PC-3 (cell line): Measurements from ENCODE around the gene HNRNPU. TPM values are rescaled to one million over a fixed set of nuclear protein-coding genes. Genes with fewer than 3 reads are reported as not detected.

Experiments used
- ATAC-seq: fragments of 200-7000 bp; cut with Tn5 transposase; 2 replicates; pipeline ENCODE4 v1.9.1; 2020; ENCODE audit warnings: mild to moderate bottlenecking, moderate library complexity
- BruUV-seq: library from RNA; stranded (reverse); fragments of 400-500 nt; replicated peaks from 2 replicates; lab custom pipeline; 2021; lab: Mats Ljungman, UMichigan
- CTCF ChIA-PET: fragments of 300-600 bp; sonication (Branson Sonifier 250); formaldehyde crosslinking; loops from one replicate; lab custom pipeline; 2022; ENCODE audit warnings: antibody characterized with exemption; lab: Charles Lee
- POLR2A ChIA-PET: fragments of 300-600 bp; sonication (Branson Sonifier 250); formaldehyde crosslinking; loops from one replicate; lab custom pipeline; 2022; ENCODE audit warnings: antibody characterized with exemption; ENCODE audit not compliant: unreplicated experiment; lab: Charles Lee
- DNase-seq: peaks from one replicate; pipeline ENCODE4 v3.0.0-alpha.2; 2015
- H2AFZ ChIP-seq: fragments of 300-600 bp; sonication (generic); 2 replicates; pipeline ENCODE4 v1.6.0; 2016; ENCODE audit warnings: antibody characterized with exemption, low read length
- H3F3A ChIP-seq: fragments of 300-600 bp; sonication (generic); one replicate; pipeline ENCODE4 v1.6.0; 2017; ENCODE audit warnings: antibody characterized with exemption, low read length, control low read depth, mild to moderate bottlenecking; ENCODE audit not compliant: unreplicated experiment
- H3K27ac ChIP-seq: fragments of 300-600 bp; sonication (generic); 2 replicates; pipeline ENCODE4 v1.5.1; 2016; ENCODE audit warnings: mild to moderate bottlenecking, low read length
- H3K27me3 ChIP-seq: fragments of 300-600 bp; sonication (generic); 2 replicates; pipeline ENCODE4 v1.6.1; 2016; ENCODE audit warnings: low read length, mixed read lengths
- H3K36me3 ChIP-seq: fragments of 300-600 bp; sonication (generic); 2 replicates; pipeline ENCODE4 v1.6.1; 2016; ENCODE audit warnings: low read depth, mixed run types, low read length, mixed read lengths
- H3K4me1 ChIP-seq: fragments of 300-600 bp; sonication (generic); 2 replicates; pipeline ENCODE4 v1.5.1; 2016; ENCODE audit warnings: low read length; ENCODE audit not compliant: insufficient read depth
- H3K4me2 ChIP-seq: fragments of 300-600 bp; sonication (generic); 2 replicates; pipeline ENCODE4 v1.6.0; 2016; ENCODE audit warnings: low read length
- H3K4me3 ChIP-seq: fragments of 300-600 bp; sonication (generic); 2 replicates; pipeline ENCODE4 v1.5.1; 2016; ENCODE audit warnings: mild to moderate bottlenecking, low read length, mixed read lengths
- H3K79me2 ChIP-seq: fragments of 300-600 bp; sonication (generic); 2 replicates; pipeline ENCODE4 v1.6.1; 2017; ENCODE audit warnings: low read length, mixed read lengths
- H3K9ac ChIP-seq: fragments of 300-600 bp; sonication (generic); 2 replicates; pipeline ENCODE4 v1.6.0; 2016; ENCODE audit warnings: mild to moderate bottlenecking, low read length
- H3K9me2 ChIP-seq: fragments of 300-600 bp; sonication (generic); replicated peaks from 2 replicates; pipeline ENCODE4 v1.6.1; 2016; ENCODE audit warnings: mixed run types, low read length, mixed read lengths
- H3K9me3 ChIP-seq: fragments of 300-600 bp; sonication (generic); 2 replicates; pipeline ENCODE4 v1.6.1; 2016; ENCODE audit warnings: low read length, mixed read lengths
- H4K20me1 ChIP-seq: fragments of 300-600 bp; sonication (generic); 2 replicates; pipeline ENCODE4 v1.6.1; 2016; ENCODE audit warnings: low read length, mixed read lengths
- EZH2 ChIP-seq: fragments of 300-600 bp; sonication (generic); IDR thresholded peaks from one replicate; pipeline ENCODE4 v1.6.1; 2017; ENCODE audit warnings: antibody characterized with exemption, mild to moderate bottlenecking, low read length; ENCODE audit not compliant: unreplicated experiment
- EZH2phosphoT487 ChIP-seq: fragments of 300-600 bp; sonication (generic); IDR thresholded peaks from 2 replicates; pipeline ENCODE4 v1.6.1; 2018; ENCODE audit warnings: mild to moderate bottlenecking, antibody characterized with exemption, low read length, borderline replicate concordance
- intact Hi-C: fragments of 100-400 bp; cut with micrococcal nuclease; formaldehyde crosslinking; loops from 2 replicates; pipeline ENCODE4 v1.9.0; 2023
- total RNA-seq: library from RNA; depleted of rRNA; stranded (reverse); fragments of >200 nt; gene quantifications from 2 replicates; pipeline ENCODE4 v1.2.3, GENCODE V29; 2014
- TF ChIP-seq, protein P1 (sequence below): fragments of 300-600 bp; sonication (generic); conservative IDR thresholded peaks from 2 replicates; pipeline ENCODE4 v1.5.1; 2017; ENCODE audit warnings: antibody characterized with exemption, low read depth, mild to moderate bottlenecking, low read length

Gene HNRNPU
- total RNA-seq, 1 experiment from 2014 or later, result 431 TPM

DNA sequence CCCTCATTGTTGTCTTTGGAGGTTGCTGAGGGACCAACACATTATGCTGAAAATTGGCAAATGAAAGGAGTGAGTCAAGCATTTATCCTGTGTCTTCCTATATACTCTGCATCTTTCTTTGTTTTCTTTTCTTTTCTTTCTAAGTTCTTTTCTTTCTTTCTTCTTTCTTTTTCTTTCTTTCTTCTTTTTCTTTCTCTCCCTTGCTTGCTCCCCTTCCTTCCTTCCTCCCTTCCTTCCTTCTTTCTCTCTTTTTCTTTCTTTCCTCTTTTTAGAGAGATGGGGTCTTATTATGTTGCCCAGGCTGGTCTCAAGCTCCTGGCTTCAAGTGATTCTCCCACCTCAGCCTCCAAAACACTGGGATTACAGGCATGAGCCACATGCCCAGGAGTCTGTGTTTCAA, 57.2 kb downstream of the HNRNPU start:
- no peaks in the 10 kb centered on the region for H3K9me3 ChIP-seq
- no peak for ATAC-seq
- no peak overlapping the region for H3K9ac ChIP-seq
- no peaks in the 10 kb centered on the region for H3K4me1 ChIP-seq
- intact Hi-C loops, result no loop called here
- no peak overlapping the region for H3K27ac ChIP-seq
- no peaks in the 10 kb centered on the region for H4K20me1 ChIP-seq
- no peaks in the 10 kb centered on the region for H3K9me2 ChIP-seq
- no peak overlapping the region for H3K4me3 ChIP-seq
- ChIA-PET CTCF (no interaction called here), POLR2A (no interaction called here)
- H3K4me2 ChIP-seq, result no peak overlapping the region
- H3K79me2 ChIP-seq, result no peaks in the 10 kb centered on the region
- H3K27me3 ChIP-seq, result no peaks in the 10 kb centered on the region
- TF ChIP-seq, protein P1, sequence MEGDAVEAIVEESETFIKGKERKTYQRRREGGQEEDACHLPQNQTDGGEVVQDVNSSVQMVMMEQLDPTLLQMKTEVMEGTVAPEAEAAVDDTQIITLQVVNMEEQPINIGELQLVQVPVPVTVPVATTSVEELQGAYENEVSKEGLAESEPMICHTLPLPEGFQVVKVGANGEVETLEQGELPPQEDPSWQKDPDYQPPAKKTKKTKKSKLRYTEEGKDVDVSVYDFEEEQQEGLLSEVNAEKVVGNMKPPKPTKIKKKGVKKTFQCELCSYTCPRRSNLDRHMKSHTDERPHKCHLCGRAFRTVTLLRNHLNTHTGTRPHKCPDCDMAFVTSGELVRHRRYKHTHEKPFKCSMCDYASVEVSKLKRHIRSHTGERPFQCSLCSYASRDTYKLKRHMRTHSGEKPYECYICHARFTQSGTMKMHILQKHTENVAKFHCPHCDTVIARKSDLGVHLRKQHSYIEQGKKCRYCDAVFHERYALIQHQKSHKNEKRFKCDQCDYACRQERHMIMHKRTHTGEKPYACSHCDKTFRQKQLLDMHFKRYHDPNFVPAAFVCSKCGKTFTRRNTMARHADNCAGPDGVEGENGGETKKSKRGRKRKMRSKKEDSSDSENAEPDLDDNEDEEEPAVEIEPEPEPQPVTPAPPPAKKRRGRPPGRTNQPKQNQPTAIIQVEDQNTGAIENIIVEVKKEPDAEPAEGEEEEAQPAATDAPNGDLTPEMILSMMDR, result no peak
- TF ChIP-seq EZH2phosphoT487 (no peak), EZH2 (no peak)
- H2AFZ ChIP-seq, result no peak overlapping the region
- BruUV-seq, result no TSS peak
- H3K36me3 ChIP-seq, result no peaks in the 10 kb centered on the region
- no peak for DNase-seq
- no peaks in the 10 kb centered on the region for H3F3A ChIP-seq

DNA sequence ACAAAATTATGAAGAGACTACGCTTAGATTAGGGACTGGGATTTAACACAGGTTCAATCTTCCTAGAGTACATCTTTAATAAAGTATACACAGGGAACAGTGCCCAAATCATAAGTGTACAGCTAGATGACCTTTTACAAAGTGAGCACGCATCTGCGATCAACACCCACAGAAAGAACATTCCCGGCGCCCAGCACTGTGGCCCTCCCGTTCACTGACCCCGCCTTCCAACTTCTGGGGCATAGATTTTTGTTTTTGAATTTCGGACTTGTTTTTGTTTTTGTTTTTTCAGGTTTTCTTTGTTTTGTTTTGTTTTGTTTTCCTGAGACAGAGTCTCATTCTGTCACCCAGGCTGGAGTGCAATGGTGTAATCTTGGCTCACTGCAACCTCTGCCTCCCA, 59.5 kb downstream of the HNRNPU start:
- Histone ChIP-seq H2AFZ (no peak overlapping the region), H3K4me3 (no peak overlapping the region), H3K27me3 (no peaks in the 10 kb centered on the region), H3K4me1 (peaks cover 7% of the 10 kb centered on the region; the same call in 1 of the 2 replicates), H3F3A (no peaks in the 10 kb centered on the region), H3K4me2 (no peak overlapping the region), H3K9ac (no peak overlapping the region), H3K9me3 (no peaks in the 10 kb centered on the region), H3K36me3 (no peaks in the 10 kb centered on the region), H4K20me1 (no peaks in the 10 kb centered on the region), H3K27ac (no peak overlapping the region), H3K79me2 (no peaks in the 10 kb centered on the region), H3K9me2 (no peaks in the 10 kb centered on the region)
- CTCF ChIA-PET, result no interaction called here
- POLR2A ChIA-PET, result no interaction called here
- ATAC-seq, result no peak
- no TSS peak for BruUV-seq
- DNase-seq, result no peak
- intact Hi-C loops, result no loop called here
- TF ChIP-seq, protein P1, result no peak
- TF ChIP-seq EZH2 (no peak), EZH2phosphoT487 (no peak)

DNA sequence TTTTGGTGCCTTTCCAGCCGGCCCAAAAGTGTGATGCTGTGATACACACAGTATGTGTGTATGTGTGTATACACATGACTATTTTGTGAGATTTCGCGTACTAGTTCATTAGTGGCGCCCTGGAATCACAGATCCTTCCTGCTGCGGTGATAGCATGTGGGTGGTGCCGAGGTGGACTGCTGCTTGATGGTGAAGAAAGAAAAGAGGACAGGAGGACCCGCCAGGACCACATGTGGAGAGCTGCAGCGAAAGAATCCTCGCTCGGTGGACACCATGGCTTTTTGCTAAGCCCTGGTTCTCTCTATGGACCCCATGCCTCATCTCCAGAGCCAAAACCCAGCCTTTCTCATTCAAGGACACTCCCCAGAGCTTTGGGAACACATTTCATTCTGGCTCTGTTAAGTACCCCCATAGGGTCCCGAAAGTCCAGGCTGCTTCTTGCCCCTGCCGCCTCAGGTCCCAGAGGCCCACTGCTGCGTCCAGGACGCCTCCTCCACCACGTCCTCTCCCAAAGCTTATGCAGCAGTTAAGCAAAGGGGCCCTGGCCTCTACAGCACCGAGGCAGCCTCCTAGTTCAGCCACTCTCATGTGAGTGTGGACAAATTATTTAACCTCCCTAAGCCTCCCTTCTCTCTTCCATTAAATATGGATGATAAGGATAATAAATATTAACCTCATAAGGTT, 61.6 kb downstream of the HNRNPU start:
- Histone ChIP-seq H2AFZ (no peak overlapping the region), H3K27me3 (no peaks in the 10 kb centered on the region), H3K9ac (no peak overlapping the region), H3K4me1 (peaks cover 7% of the 10 kb centered on the region; the same call in 1 of the 2 replicates), H3K79me2 (no peaks in the 10 kb centered on the region), H3K9me2 (no peaks in the 10 kb centered on the region), H4K20me1 (no peaks in the 10 kb centered on the region), H3F3A (no peaks in the 10 kb centered on the region), H3K27ac (no peak overlapping the region), H3K4me2 (no peak overlapping the region), H3K4me3 (no peak overlapping the region), H3K36me3 (no peaks in the 10 kb centered on the region), H3K9me3 (no peaks in the 10 kb centered on the region)
- BruUV-seq, result no TSS peak
- intact Hi-C loops, result no loop called here
- ATAC-seq (no peak), DNase-seq (no peak)
- ChIA-PET POLR2A (interaction anchor here (0.6 kb wide), 1 partner anchor 31 kb away, joined by 3 read pairs; no protein-coding TSS in a partner anchor), CTCF (interaction anchor here (0.5 to 1.2 kb wide), 2 partner anchors 22 to 169 kb away, joined by 3 to 14 read pairs; no protein-coding TSS in a partner anchor)
- no peak for TF ChIP-seq EZH2
